ENCODE measurements around the gene CLEC19A.

Gene CLEC19A

GRCh38 chr16:19238406-19238805 lies 47.1 kb upstream of the CLEC19A start:
- H3K4me2 ChIP-seq (ENCODE audit: low read length) = no peak overlapping the region
- H3K9me3 ChIP-seq (ENCODE audit: control insufficient read depth, insufficient read depth, low read length) = peaks cover 14% of the 10 kb centered on the region; the same call in 1 of the 2 replicates
- H3K9me2 ChIP-seq (replicated peaks; ENCODE audit: control insufficient read depth, low read length) = no peaks in the 10 kb centered on the region
- no peaks in the 10 kb centered on the region for H3K79me2 ChIP-seq (ENCODE audit: control insufficient read depth, low read length)
- no peaks in the 10 kb centered on the region for H3K4me1 ChIP-seq (ENCODE audit: control insufficient read depth, low read length)
- H3K36me3 ChIP-seq (ENCODE audit: control insufficient read depth, low read length) = no peaks in the 10 kb centered on the region
- no peaks in the 10 kb centered on the region for H3K27me3 ChIP-seq (ENCODE audit: control insufficient read depth, low read length)
- no peak overlapping the region for H3K4me3 ChIP-seq (ENCODE audit: low read length)
- H3K27ac ChIP-seq (ENCODE audit: low read depth, low read length) = no peak overlapping the region
- H4K20me1 ChIP-seq (ENCODE audit: control insufficient read depth, insufficient read depth, low read depth, low read length) = no peaks in the 10 kb centered on the region
- no peaks in the 10 kb centered on the region for H3F3A ChIP-seq (ENCODE audit: control insufficient read depth, insufficient read depth)
- no peak for TF ChIP-seq EZH2phosphoT487 (IDR thresholded peaks at IDR 0.05; ENCODE audit: borderline replicate concordance, low read length)
- TF ChIP-seq CTCF (IDR thresholded peaks at IDR 0.05; ENCODE audit: low read depth, low read length, poor library complexity, severe bottlenecking) = no peak

GRCh38 chr16:19239511-19240155 lies 45.9 kb upstream of the CLEC19A start:
- no peaks in the 10 kb centered on the region for H4K20me1 ChIP-seq (ENCODE audit: control insufficient read depth, insufficient read depth, low read depth, low read length)
- no peaks in the 10 kb centered on the region for H3K4me1 ChIP-seq (ENCODE audit: control insufficient read depth, low read length)
- H3K27me3 ChIP-seq (ENCODE audit: control insufficient read depth, low read length) = no peaks in the 10 kb centered on the region
- no peak overlapping the region for H3K4me2 ChIP-seq (ENCODE audit: low read length)
- no peaks in the 10 kb centered on the region for H3K9me2 ChIP-seq (replicated peaks; ENCODE audit: control insufficient read depth, low read length)
- H3F3A ChIP-seq (ENCODE audit: control insufficient read depth, insufficient read depth) = no peaks in the 10 kb centered on the region
- H3K4me3 ChIP-seq (ENCODE audit: low read length) = no peak overlapping the region
- no peak for TF ChIP-seq CTCF (IDR thresholded peaks at IDR 0.05; ENCODE audit: low read depth, low read length, poor library complexity, severe bottlenecking)
- no peak for TF ChIP-seq EZH2phosphoT487 (IDR thresholded peaks at IDR 0.05; ENCODE audit: borderline replicate concordance, low read length)
- H3K36me3 ChIP-seq (ENCODE audit: control insufficient read depth, low read length) = no peaks in the 10 kb centered on the region
- no peak overlapping the region for H3K27ac ChIP-seq (ENCODE audit: low read depth, low read length)
- no peaks in the 10 kb centered on the region for H3K79me2 ChIP-seq (ENCODE audit: control insufficient read depth, low read length)
- peaks cover 14% of the 10 kb centered on the region; the same call in 1 of the 2 replicates for H3K9me3 ChIP-seq (ENCODE audit: control insufficient read depth, insufficient read depth, low read length)

GRCh38 chr16:19240494-19240893 lies 45.0 kb upstream of the CLEC19A start:
- H3K4me1 ChIP-seq (ENCODE audit: control insufficient read depth, low read length) = no peaks in the 10 kb centered on the region
- peaks cover 14% of the 10 kb centered on the region; the same call in 1 of the 2 replicates for H3K9me3 ChIP-seq (ENCODE audit: control insufficient read depth, insufficient read depth, low read length)
- TF ChIP-seq CTCF (IDR thresholded peaks at IDR 0.05; ENCODE audit: low read depth, low read length, poor library complexity, severe bottlenecking) (no peak), EZH2phosphoT487 (IDR thresholded peaks at IDR 0.05; ENCODE audit: borderline replicate concordance, low read length) (no peak)
- H3F3A ChIP-seq (ENCODE audit: control insufficient read depth, insufficient read depth) = no peaks in the 10 kb centered on the region
- H3K4me2 ChIP-seq (ENCODE audit: low read length) = no peak overlapping the region
- no peak overlapping the region for H3K4me3 ChIP-seq (ENCODE audit: low read length)
- no peaks in the 10 kb centered on the region for H3K27me3 ChIP-seq (ENCODE audit: control insufficient read depth, low read length)
- no peaks in the 10 kb centered on the region for H4K20me1 ChIP-seq (ENCODE audit: control insufficient read depth, insufficient read depth, low read depth, low read length)
- H3K79me2 ChIP-seq (ENCODE audit: control insufficient read depth, low read length) = no peaks in the 10 kb centered on the region
- no peaks in the 10 kb centered on the region for H3K36me3 ChIP-seq (ENCODE audit: control insufficient read depth, low read length)
- H3K27ac ChIP-seq (ENCODE audit: low read depth, low read length) = no peak overlapping the region
- no peaks in the 10 kb centered on the region for H3K9me2 ChIP-seq (replicated peaks; ENCODE audit: control insufficient read depth, low read length)
